Activated T-cell treated with anti-CD3 and anti-CD28 coated beads for 4 hours (primary cell): ENCODE measurements around the gene LTBP2.

ENCODE experiments used
- DNase-seq: peaks from one replicate; pipeline ENCODE4 v3.0.0-alpha.2; 2020

Gene LTBP2

DNA sequence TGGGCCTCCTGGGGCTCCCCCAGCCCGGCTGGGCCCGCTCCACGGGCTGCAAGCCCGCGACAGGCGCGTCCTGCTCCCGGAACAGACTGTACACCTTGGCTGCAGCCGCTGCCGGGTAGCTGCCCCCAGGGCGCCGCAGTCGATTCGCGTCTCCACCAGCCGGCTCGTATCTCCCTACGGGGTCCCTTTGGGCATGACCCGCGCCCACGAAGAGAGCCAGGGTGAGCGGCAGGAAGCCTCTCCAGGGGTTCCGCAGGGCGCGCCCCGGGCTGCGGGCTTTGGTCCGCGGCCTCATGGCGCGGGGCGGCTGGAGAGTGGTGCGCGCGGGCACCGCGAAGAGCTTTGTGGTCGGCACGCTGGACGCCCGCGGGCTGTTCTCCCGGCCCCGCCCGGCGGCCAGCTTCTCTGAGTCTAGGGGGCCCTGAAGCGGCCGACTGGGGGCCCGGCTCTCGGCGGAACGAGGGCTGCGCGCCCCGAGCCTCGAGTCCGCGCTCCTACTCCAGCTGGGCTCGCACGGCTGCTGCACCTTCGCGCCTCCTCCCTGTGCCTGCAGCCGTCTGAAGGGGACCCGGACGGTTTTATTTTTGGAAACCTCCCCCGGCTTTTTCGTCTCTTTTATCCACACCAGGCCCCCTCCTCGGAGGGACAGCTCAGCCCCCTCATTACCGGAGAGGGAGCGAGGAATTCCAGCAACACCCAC lies at the start of gene LTBP2:
LTBP2 (minus strand) TSS at position 588 of the 700 bp plus-strand sequence; CDS start at position 295, 293 bp downstream.
- DNase-seq = no peak

DNA sequence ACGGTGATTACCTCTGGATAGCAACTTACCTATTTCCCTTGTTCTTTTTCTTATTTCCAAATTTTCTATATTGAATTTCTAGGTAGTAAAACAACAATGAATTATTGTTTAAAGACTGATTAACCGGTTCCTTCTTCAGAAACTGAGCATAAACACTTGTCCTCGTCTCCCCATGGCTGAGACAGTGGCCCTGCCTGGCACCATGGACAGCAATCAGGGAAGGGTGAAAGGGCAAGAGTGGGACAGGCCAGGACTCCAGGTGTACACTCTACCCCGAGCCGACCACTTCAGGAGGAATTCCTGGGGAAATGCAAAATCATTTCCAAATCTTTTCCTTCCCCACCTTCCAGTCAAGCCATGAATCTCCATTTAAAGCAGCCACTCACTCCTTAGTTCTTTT lies 48.8 kb upstream of the LTBP2 start:
- no peak for DNase-seq

DNA sequence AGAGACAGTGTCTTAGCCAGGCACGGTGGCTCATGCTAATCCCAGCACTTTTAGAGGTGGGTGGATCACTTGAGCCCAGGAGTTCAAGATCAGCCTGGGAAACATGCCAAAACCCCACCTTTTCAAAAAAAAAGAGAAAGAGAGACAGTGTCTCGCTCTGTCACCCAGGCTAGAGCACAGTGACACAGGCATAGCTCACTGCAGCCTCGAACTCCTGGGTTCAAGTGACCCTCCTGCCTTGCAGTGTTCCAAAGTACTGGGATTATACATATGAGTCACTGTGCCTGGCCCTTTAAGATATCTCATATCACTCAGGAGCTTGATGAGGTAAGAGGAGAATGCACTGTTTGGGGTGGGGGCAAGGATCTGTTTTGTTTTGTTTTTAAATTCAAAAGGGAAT lies 48.1 kb upstream of the LTBP2 start:
- no peak for DNase-seq

DNA sequence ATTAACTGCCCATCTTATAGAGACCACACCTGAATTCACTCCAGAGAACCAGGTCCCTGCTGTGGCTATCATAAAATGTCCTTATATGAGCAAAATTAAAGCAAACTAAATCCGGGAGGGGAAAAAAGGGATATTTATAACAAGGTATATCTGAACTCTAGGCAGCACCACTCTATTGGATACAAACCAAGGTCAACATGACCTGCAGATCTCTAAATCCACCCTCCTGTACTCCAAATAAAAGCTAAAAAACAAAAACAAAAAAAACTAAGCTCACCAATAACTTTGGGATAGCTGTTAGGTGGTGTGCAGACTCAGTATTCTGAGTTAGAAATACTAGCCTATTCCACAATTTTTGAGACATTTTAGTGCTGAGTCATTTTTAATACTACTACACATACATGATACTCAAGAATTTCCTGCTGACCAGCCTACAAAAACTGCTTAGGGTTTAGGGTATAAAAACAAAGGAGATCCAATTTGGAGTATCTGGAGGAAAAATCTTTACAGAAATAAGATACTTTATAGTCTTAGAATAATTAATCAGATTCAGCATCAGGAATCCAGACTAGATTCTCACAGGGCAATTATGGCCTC lies 46.6 kb upstream of the LTBP2 start:
- no peak for DNase-seq

DNA sequence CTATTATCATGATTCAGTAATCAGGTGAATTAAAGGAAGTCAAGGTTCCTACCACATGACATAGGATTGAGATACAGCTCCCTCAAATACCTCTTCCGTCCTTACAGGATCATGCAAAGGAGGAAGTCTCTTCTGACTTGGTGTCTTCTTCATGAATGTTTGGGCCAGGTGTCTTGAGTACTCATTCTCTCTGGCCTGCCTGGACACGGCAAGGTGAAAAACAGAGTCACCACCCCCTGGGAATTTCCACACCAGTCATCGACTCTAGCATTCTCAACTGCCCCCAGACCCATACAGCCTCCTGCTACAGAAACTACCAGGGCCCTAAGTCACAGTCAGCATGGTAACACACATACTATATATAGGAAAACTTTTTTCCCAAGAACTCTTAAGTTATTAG lies 44.9 kb upstream of the LTBP2 start:
- DNase-seq = no peak

DNA sequence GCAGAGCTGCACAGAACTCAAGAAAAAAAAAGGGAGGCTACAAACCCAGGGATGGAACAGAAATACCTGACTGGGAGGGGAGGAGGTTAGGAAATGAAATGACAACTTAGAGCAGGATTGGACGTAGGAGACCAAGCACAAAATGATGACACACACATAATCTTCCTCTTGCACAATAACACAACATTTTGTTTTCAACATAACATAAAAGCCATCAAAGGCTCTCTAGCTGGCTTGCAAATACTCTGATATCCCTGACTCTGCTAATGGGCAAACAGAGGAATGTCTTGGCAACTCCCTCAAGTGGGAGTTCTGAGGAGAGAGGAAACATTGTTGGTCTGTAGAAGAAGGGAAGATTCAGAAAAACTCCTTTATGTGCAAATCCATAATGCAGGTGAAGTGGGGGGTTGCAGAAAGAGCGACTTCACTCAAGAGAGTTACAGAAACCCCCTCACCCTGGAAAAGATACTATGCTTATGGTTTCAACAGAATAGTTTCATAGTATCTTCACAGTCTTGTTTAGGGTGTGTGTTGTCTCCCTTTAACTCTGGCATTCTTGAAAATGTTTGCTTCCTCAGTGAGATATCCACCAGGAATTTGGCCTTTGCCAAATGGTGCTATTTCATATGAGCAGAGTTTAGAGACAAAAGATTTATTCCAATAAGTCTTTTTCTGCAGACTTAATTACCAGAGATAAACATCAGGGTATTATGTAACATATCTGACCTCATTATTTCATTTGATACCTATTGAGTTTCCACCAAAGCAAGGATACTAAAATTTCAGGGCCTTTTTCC lies 43.8 kb upstream of the LTBP2 start:
- DNase-seq = no peak

DNA sequence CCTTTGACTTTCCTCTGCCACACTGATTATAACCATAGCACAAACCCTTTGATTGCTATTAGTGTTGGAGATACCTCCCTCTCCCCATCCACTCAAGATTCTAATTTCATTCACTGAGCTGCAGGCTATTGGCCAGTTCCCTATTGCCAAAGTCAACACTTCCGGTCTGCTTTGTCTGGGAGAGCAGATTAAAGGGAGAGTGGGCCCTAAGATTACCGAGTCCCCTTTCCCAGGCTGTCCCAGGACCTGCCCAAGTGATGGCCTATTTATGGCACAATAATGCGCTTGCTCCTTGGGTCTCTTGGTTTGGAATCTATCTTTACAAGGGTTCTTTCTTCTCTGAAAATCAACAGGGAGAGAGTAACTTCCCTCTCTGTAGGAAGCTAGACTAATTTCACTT lies 42.9 kb upstream of the LTBP2 start:
- DNase-seq = no peak

DNA sequence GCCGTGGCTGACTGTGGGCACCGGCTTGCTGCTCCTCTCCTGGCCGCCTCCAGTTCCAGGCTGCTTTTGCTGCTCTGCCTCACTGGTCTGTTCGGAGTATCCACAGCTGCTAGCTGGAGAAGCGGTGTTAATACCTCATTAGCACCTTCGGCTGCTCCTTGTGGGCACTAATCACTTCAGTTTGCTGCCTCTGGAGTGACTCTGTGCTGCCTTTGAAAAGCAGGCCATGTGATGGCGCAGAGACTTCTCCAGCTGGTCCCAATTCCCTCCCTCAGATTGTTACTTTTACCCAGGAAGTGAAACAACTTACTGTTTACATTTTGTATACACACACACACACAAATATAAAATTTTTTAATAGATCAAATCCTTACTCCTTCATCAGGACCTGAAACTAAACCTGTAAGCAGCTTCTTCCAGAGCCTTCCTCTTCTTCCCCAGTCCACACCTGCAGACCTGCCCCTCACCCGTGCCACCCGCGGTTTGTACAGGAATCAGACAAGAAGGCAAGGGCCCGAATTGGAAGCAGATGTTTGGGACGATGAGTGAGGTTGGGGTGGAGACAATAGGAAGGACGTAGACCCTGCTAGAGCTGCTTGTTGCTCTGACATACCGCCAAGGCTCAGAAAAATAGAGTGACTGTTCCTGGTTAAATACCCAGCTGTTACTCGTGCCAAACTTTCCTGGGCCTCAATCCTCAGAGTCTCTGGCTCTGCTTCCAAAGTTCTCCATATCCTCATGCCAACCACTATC lies 41.5 kb upstream of the LTBP2 start:
- DNase-seq = no peak

DNA sequence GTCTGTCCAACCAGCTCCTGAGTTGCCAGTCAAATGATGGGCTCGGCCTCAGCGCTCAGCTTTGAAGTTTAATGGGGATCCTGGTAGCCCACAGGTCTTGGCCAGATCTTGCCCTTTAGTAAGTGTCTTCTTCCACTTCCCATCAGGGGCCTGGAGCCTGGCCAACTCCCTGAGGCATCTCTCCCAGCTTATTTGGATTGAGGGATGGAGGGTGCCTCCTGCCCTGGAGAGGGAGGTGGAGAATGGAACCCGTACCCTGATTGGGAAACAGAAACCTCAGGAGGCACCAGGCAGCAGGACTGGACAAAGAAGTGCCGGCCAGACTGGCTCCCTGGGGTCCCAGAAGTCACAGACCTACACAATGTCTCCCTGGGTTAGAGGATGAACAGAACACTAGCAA lies 40.5 kb upstream of the LTBP2 start:
- DNase-seq = no peak

DNA sequence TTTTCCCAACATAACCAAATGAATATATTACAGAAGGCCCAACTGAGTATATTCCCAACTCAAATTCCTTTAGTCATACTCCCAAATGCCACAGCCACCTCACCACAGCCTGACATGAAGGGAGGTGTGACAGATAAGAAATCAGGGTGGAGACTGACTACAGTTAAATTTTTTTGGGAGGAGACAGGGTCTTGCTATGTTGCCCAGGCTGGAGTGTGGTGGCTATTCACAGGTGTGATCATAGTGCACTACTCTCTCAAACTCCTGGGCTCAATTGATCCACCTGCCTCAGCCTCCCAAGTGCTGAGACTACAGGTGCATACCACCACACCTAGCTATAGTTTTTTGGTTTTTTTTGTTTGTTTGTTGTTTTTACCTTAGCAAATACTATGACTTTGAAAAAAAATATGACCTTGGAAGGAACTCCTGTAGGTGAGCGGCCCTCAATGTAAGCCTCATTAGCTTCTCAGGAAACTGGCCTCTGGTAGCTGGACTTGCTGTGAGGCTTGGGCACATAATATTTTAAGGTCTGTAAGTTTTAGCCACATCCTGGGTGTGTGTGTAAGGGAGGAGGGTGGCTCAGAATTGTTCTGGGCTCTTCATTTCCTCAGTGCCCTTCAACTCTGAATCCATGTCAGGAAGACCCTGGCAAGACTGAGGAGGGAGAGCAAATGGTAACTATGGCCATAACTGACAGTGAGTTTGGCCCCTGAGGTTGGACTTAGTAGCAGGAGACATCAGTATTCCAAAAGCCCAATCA lies 39.1 kb upstream of the LTBP2 start:
- no peak for DNase-seq

DNA sequence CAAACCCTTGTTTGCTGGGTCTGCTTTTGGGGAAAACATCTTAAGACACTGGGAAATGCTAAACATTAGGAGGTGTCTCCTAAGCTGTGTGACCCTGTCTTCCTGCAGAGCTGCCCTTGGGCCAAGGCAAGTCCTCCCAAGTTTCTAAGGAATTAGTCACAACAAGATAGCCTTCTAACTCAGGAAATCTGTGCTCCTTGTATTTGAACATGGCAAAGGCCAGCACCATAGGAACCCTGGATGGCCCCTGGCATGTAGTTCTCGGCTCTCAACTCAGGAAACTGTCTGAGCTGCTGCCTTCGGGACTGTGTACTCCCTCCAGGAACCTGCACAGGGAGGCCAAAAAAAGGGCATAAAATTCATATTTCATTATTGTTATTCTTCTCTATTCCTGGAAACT lies 37.6 kb upstream of the LTBP2 start:
- DNase-seq = no peak

DNA sequence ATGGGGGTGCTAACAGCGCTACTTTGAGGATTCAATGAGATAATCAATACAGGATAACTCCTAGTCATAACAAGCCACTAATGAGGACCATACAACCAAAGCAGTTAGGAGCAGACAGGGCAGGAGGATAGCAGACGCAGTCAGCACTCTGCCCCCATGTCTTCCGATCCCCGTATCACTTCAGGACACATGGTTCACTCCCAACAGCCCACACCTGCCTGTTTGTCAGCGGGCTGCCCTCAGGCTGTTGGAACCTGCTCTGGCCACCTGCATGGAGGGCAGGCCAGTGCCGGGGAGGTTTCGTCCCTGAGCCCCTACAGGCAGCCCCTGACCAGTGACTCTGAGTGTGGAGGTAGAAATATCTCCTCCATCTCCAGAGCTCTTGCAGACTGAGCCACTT lies 37.1 kb upstream of the LTBP2 start:
- DNase-seq = no peak

DNA sequence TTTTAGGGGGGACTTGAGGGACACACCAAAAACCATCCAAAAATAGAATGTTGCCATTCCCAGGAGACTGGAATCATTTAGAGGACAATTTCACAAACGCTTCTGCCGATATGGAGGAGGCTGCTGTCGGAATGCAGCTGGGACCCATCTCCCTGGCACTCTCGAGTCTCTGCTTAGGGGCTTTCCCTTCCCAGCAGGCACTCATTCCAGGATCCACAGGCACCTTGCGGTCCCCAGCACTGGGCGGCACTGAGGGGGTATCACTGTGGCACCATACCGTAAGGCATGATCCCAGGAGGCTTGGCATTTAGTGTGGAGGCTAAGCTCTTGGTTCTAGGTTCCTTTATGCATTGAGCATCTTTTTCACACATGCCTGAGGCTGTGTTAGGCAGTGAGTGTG lies 36.6 kb upstream of the LTBP2 start:
- DNase-seq = no peak

DNA sequence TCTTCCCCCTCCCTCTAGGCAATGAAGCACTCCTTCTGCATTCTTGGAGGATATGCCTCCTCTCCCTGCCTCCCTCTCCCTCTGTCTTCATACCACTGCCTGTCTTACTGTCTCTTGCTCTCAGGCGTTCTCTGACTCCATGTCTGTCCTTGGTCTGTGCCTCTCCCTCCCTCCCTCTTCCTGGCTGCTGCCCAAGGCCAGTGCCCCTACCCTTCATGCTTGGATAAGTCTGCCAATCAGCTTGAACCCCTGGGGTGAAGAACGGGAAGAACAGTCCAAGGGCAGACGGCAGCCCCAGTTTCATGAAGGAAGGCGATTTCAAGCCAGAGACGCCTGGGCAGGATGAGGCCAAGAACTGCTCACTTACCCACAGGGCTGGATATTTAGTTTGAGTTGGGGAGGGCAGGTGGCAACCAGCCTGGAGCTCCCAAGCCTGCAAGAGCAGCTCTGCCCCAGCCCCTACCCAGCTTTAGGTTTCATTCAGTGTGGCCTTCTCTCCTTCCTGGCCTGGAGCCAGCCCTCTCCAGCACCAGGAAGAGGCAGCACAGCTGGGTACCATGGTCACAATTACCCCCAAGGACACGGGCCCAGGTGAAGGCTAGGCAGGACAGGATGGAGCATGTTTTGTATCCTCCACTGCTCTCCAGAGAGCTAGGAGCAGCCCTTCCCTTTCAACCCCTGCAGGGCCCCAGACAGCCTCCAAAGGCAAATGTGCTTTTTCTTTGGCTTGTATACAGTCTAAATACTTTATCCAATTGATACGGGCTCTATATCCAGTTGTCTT lies 35.8 kb upstream of the LTBP2 start:
- DNase-seq = no peak

DNA sequence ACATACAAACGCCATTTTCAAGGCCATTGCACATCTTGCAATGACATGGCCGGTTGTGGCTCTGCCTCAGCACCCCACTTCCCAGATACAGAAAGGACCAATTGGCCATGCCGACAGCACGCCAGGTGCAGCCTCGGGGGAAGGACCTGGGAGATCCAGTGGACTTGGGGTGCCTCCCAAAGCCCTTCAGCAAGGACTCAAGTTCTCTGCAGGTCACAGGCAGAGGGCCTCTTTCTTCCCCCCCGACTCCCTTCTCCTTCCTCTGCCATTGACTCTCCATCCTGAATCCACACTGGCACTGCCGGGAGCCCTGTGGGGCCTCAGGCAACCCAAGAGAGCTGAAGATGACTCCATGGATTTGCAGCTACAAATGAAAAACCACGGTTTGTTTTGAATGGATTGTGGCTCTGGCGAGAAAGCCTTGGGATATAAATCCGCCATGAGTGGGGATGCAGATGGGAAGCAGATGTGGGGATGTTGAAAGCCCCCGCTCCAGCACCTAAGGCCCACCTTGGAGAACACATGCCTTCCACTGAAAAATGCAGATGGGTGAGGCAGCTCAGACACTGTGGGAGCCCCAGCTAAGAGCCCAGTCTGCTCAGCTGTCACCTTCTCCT lies 35.1 kb upstream of the LTBP2 start:
- no peak for DNase-seq

DNA sequence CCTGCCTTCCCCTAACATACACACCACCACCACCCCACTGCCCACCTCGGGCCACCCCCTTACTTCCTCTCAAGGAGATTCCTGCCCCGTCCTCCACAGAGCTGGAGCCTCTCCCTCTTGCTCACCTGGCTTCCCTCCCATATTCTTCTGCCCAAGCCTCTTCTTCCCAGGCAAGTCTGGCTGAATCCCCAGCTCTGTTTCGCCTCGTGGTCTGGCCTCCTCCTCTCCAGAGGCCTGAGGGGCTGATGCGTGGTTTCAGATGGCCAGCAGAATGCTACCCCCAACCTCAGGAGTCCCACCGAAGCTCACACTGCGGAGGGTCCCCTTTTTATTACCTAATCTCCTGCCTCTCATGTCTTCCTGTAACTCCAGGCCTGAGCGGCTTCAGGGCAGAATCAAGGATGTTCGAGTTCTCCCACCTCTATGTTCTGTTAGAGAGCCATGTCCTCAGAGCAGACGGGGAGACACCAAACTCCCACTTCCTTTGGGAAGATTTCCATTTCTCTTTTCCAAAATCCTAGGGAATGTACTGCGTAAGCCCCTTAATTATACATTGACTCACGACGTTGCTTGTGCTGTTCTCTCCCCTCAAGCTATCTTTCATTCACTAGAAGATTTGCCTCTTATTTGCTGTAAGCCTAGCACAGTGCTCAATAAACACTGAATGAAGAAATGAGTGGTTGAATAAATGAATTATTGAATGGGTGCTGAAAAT lies 33.9 kb upstream of the LTBP2 start:
- DNase-seq = no peak

DNA sequence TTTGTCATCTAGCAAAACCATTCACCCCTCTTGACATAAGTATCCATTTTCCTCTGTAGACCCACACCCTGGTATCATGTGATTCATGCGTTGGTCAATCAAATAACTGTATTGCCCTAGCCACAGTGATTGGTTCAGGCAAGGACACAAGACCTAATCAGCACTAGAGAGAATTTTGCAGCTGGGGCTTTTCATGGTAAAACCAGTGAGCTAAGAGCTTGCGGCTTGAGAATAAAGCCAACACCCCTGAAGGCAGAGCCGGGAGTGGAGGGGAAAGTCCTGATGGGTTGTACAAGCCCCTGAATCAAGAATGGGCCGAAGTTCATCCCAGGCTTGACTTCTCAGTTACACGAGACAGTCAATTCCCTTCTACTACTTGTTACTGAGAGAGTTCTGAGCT lies 33.2 kb upstream of the LTBP2 start:
- DNase-seq = no peak

DNA sequence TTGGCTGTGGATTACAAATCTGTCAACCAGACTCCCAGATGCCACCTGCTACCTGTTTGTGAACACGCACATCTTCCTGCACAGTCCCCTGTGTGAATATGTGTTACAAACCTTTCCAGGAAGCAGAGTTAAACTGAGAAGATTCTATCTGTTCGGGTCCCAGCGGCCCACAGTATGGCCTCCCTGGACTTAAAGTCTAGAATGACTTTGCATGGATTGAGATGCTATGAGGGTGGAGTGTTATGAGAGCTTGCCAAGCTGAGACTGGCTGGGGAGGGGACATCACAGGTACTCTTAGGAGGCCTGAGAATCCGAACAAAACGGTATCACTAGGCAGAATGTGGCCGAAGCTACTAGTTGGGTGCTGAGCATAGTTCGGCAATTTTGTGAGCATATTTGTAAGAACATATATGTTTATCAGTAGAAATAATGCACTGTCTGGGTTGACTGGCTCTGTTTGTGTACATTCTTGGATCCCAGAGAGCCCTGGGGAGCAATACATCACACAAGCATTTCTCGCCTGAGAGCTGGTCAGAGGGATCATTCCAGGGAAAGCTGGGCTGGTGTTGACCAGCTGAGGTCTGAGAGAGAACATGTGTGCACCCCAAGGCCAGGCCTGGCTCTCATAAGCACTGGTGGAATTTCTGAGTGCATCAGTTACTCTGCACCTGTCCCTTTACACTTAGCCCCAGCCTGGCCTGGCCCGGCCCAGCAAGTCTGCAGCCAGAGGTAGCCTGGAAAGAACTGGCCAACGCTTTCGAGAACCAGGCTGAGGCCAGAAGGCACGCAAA lies 29.8 kb upstream of the LTBP2 start:
- DNase-seq = no peak

DNA sequence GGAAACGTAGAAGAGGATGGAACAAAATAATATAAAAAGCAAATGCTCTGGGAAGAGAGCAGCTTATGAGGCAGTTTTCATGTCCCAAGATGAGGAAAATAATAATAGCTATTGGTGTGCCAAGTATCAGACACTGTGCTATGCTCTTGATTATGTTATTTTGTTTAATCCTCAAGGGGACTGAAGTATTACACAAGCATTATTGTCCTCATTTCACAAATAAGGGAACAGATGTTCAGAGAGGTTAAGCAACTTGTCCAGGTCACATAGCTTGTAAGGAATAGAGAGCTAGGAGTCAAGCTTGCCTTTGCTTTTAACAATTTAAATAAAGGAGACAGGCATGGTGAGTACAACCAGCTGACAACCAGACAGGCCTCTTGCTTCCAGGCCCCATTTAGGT lies 26.9 kb upstream of the LTBP2 start:
- no peak for DNase-seq

DNA sequence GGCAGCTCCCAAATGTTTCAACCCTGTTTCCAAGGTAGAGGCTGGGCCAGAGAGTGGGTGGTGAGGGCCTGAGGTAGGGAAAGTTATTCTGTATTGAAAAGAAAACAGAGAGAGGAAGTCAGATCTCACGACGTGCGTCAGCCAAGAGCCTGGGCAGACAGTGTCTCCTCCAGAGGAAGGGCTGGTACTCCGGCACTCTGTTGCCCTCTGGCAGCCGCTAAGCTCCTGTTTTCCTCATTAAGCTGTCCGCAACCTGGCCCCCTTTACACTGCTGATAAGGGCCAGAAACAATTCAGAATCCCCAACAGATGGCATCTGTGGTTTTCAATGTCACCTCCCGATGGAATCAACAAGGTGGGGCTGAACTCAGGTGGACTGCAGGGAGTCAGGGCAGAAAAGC lies 26.0 kb upstream of the LTBP2 start:
- no peak for DNase-seq
